HG02885 (cell line): ENCODE data around the gene AREL1.

Experiments
- ATAC-seq: cut with Tn5 transposase; IDR thresholded peaks from one replicate; pipeline ENCODE4 v1.9.1; 2021; ENCODE audit warnings: mild to moderate bottlenecking; ENCODE audit not compliant: unreplicated experiment, poor library complexity

The AREL1 gene

DNA sequence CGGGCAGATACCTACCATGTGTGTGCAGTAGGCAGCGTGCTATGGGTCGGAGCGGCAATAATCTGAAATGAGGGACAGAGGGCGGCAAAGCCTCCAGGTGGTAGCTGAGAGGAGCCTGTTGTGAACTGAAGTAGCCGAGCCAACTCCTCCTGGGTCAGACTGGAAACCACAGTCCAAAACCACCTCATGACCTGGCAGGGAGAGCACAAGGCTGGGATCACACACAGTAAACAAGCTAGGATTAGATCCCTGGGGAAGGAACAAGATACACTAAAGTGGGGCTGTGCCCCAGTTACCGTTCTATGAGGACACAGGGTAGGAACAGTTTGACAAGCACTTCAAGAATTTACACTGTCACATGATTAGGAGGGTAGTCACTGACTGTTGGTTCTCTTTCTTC, 49.0 kb downstream of the AREL1 start:
- no peak for ATAC-seq

DNA sequence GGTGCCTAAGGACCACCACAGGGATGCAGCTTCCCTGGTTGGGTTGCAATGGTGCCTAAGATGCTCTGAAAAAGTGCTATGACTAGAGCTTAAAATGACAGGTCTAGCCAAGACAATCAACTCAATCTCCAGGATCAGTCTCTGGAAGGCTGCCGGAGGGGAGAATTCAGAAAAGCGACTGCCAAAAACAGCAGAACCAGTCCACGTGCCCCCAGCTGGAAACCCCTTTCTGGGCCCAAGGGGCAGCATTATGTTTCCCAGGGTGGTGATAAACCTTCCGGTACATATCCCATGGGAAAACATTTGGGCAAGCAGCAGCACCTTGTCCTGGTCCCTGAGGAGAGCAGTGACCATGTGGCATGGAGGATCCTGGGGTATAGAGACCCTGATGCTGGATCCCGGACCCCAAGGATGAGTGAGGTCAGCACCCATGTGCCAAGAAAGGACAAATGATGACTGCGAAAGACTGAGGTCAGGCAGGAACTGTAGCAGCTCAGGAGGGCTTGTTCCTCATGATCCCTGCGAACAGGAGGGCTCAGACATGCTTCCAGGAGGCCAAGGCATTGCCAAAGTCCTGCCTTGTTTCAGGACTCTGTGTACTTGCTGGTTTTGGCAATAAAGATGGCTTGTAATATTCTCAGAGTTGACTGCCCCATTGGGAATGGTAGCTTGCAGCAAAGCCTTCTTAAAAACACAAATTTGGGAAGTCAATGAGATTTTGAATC, 51.0 kb downstream of the AREL1 start:
- ATAC-seq: no peak

DNA sequence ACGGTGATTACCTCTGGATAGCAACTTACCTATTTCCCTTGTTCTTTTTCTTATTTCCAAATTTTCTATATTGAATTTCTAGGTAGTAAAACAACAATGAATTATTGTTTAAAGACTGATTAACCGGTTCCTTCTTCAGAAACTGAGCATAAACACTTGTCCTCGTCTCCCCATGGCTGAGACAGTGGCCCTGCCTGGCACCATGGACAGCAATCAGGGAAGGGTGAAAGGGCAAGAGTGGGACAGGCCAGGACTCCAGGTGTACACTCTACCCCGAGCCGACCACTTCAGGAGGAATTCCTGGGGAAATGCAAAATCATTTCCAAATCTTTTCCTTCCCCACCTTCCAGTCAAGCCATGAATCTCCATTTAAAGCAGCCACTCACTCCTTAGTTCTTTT, 52.0 kb downstream of the AREL1 start:
- no peak for ATAC-seq

GRCh38 chr14:74660167-74660566, 52.7 kb downstream of the AREL1 start:
- no peak for ATAC-seq

- ATAC-seq: no peak
Measured at GRCh38 chr14:74658535-74659131, 54.2 kb downstream of the AREL1 start.

GRCh38 chr14:74656964-74657363, 55.9 kb downstream of the AREL1 start:
- no peak for ATAC-seq

- ATAC-seq: no peak
Measured at GRCh38 chr14:74655599-74656395, 57.1 kb downstream of the AREL1 start.

DNA sequence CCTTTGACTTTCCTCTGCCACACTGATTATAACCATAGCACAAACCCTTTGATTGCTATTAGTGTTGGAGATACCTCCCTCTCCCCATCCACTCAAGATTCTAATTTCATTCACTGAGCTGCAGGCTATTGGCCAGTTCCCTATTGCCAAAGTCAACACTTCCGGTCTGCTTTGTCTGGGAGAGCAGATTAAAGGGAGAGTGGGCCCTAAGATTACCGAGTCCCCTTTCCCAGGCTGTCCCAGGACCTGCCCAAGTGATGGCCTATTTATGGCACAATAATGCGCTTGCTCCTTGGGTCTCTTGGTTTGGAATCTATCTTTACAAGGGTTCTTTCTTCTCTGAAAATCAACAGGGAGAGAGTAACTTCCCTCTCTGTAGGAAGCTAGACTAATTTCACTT, 57.9 kb downstream of the AREL1 start:
- no peak for ATAC-seq

GRCh38 chr14:74653386-74654138, 59.3 kb downstream of the AREL1 start:
- no peak for ATAC-seq

GRCh38 chr14:74652541-74652940, 60.3 kb downstream of the AREL1 start:
- no peak for ATAC-seq

- ATAC-seq: no peak
Measured at GRCh38 chr14:74650927-74651686, 61.8 kb downstream of the AREL1 start.

- ATAC-seq: no peak
Measured at GRCh38 chr14:74649673-74650072, 63.2 kb downstream of the AREL1 start.

GRCh38 chr14:74649167-74649566, 63.7 kb downstream of the AREL1 start:
- ATAC-seq: no peak

- no peak for ATAC-seq
Measured at GRCh38 chr14:74648601-74649000, 64.3 kb downstream of the AREL1 start.

GRCh38 chr14:74647678-74648461, 65.0 kb downstream of the AREL1 start:
- ATAC-seq: no peak

DNA sequence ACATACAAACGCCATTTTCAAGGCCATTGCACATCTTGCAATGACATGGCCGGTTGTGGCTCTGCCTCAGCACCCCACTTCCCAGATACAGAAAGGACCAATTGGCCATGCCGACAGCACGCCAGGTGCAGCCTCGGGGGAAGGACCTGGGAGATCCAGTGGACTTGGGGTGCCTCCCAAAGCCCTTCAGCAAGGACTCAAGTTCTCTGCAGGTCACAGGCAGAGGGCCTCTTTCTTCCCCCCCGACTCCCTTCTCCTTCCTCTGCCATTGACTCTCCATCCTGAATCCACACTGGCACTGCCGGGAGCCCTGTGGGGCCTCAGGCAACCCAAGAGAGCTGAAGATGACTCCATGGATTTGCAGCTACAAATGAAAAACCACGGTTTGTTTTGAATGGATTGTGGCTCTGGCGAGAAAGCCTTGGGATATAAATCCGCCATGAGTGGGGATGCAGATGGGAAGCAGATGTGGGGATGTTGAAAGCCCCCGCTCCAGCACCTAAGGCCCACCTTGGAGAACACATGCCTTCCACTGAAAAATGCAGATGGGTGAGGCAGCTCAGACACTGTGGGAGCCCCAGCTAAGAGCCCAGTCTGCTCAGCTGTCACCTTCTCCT, 65.7 kb downstream of the AREL1 start:
- no peak for ATAC-seq

GRCh38 chr14:74645756-74646470, 67.0 kb downstream of the AREL1 start:
- no peak for ATAC-seq

DNA sequence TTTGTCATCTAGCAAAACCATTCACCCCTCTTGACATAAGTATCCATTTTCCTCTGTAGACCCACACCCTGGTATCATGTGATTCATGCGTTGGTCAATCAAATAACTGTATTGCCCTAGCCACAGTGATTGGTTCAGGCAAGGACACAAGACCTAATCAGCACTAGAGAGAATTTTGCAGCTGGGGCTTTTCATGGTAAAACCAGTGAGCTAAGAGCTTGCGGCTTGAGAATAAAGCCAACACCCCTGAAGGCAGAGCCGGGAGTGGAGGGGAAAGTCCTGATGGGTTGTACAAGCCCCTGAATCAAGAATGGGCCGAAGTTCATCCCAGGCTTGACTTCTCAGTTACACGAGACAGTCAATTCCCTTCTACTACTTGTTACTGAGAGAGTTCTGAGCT, 67.6 kb downstream of the AREL1 start:
- ATAC-seq: no peak
